NCI-H128 (cell line): ENCODE results near the gene PACSIN2.
A peak's percentile ranks its signal among the peaks of the same experiment; 100 is the strongest.
"Not testable (repeated sequence)": the region's sequence is repeated elsewhere in the genome, so short reads cannot be mapped to it uniquely, and the experiment has no call there.

ENCODE experiments used
- DNase-seq: peaks from one replicate; lab custom pipeline; 2025; ENCODE audit not compliant: unreplicated experiment; lab: John Stamatoyannopoulos, UW

Gene PACSIN2

GRCh38 chr22:42947211-42947990, 67.5 kb downstream of the PACSIN2 start:
- peak; percentile 53 for DNase-seq

- no peak for DNase-seq
Observed at GRCh38 chr22:42946546-42947198, 68.3 kb downstream of the PACSIN2 start.

GRCh38 chr22:42945736-42946135, 69.2 kb downstream of the PACSIN2 start:
- DNase-seq, result no peak

GRCh38 chr22:42945027-42945426, 69.9 kb downstream of the PACSIN2 start:
- no peak for DNase-seq

GRCh38 chr22:42944409-42944808, 70.5 kb downstream of the PACSIN2 start:
- DNase-seq, result no peak

- DNase-seq, result no peak
Observed at GRCh38 chr22:42943981-42944380, 71.0 kb downstream of the PACSIN2 start.

GRCh38 chr22:42942351-42942750, 72.6 kb downstream of the PACSIN2 start:
- no peak for DNase-seq

- DNase-seq, result no peak
Observed at GRCh38 chr22:42939941-42940653, 74.9 kb downstream of the PACSIN2 start.

- DNase-seq, result no peak
Observed at GRCh38 chr22:42939451-42939881, 75.5 kb downstream of the PACSIN2 start.

- no peak for DNase-seq
Observed at GRCh38 chr22:42938976-42939375, 76.0 kb downstream of the PACSIN2 start.

- DNase-seq, result no peak
Observed at GRCh38 chr22:42938449-42938848, 76.5 kb downstream of the PACSIN2 start.

GRCh38 chr22:42937164-42937843, 77.6 kb downstream of the PACSIN2 start:
- DNase-seq, result no peak

- DNase-seq, result not testable (repeated sequence)
Observed at GRCh38 chr22:42936680-42937079, 78.3 kb downstream of the PACSIN2 start.

GRCh38 chr22:42934338-42934737, 80.6 kb downstream of the PACSIN2 start:
- DNase-seq, result no peak

- DNase-seq, result no peak
Observed at GRCh38 chr22:42933485-42934091, 81.4 kb downstream of the PACSIN2 start.

GRCh38 chr22:42932857-42933484, 82.0 kb downstream of the PACSIN2 start:
- DNase-seq, result no peak

GRCh38 chr22:42932197-42932519, 82.8 kb downstream of the PACSIN2 start:
- DNase-seq, result no peak

GRCh38 chr22:42931421-42932196, 83.3 kb downstream of the PACSIN2 start:
- DNase-seq, result no peak

GRCh38 chr22:42930810-42931420, 84.0 kb downstream of the PACSIN2 start:
- no peak for DNase-seq

GRCh38 chr22:42929838-42930155, 85.2 kb downstream of the PACSIN2 start:
- no peak for DNase-seq
